GM04503 (cell line): ENCODE results near the gene RSAD2.
"Not testable (repeated sequence)": the region's sequence is repeated elsewhere in the genome, so short reads cannot be mapped to it uniquely, and the experiment has no call there.

ENCODE experiments used
- DNase-seq: peaks from one replicate; pipeline ENCODE4 v3.0.0-alpha.2; 2012; ENCODE audit warnings: low read depth

The RSAD2 gene

DNA sequence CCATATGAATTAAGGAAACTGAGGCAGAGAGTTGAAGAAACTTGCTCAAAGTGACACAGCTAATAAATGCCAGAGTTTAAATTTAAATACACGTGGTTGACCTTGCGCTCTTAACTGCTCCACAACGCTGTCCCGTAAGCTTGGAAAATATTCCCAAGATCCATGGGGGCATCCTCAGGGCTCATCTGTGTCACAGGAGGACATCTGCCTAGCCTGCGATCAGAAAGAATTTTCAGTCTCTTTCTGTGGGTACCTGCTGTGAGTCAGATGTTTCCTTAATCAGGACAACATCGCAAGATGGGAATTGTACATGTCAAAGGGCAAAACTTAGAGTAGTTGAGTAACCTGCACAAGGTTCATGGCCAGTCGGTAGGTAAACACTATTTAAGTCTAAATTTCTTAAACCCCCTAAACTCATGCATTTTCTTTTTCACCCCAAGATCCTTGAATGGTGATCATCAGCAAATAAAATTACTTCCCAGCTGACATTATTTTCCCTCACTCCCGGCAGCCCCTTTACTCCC lies 13.3 kb upstream of the RSAD2 start:
- DNase-seq = no peak

GRCh38 chr2:6864923-6865345 lies 12.6 kb upstream of the RSAD2 start:
- no peak for DNase-seq

DNA sequence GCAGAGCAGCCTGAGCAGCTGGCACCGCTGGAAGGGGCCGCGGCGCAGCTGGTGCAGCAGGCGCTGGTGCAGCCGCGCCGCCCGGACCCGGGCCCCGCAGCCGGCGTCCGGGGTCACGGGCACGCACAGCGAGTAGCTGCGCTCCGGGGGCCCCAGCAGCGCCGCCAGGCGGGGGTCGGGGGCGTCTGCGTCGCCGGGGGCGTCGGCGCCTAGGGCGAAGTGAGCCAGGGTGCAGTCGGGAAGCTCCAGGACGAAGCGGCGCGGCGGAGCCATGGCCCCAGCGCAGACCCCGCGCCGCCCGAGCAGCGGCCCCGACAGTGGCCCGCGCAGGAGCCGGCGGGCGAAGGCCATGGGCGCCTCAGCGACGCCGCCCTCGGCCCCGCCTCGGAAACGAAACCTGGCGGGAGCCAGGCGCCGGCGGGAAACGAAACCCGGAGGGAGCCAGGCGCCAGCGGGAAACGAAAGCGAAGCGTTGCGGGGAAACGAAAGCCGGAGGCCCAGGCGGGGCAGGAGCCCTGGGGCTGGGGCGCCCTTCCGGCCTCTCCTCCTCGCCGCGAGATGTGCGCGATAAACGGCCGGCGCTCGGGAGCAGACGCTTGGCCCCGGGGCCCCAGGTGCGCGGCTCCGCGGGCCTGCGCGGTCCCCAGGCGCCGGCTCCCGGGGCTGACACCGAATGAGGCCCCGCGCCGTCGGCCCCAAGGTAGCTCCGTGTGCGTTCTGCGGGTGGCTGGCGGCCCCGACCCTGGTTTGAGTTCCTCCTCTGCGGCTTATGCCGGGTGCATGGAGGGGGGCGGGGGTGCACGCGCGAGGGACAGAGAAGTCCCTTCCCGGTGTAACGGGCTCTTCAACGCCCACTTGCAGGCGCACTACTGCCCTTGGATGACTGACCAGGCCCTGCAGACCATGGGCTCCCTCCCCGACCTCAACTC lies 12.0 kb upstream of the RSAD2 start, which contains the start of gene CMPK2:
Gene CMPK2, minus strand, starts transcription at position 562 of the 929 bp plus-strand sequence. Its CDS starts 211 bp downstream, at position 351.
- no peak for DNase-seq

DNA sequence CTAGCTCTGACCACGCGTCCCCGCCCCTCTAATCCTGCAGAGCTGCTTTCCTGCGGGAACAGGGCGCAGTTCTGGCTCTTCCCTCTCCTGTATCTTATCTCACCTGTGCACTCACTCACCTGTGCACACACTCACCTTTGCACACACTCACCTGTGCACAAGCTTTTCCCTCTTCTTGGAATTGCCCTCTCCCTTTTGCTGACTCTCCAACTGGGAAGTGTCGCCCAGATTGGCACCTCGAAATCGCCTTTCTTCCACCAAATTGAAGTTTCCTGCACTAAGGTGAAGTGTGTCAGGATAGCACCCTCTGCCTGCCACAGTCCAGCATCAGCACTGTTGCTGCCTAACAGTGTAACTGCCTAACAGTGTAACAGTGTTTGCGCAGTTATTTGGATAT lies 11.3 kb upstream of the RSAD2 start:
- no peak for DNase-seq

DNA sequence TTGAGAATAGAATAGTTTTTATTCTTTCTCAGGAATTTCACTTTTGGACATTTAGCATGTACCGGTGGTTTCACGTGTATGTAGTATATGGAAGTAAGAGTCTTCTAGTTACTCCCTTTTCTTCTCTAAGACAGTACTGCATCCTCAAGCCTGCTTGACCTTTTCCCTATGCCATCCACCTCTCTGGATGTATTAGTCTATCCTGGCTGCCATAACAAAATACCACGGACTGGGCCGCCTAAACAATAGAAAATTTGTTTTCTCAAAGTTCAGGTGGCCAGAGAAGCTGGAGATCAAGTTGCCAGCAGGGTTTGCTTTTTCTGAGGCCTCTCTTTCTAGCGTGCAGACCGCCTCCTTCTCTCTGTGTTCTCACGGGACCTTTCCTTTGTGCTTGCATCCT lies 10.6 kb upstream of the RSAD2 start:
- DNase-seq = no peak

DNA sequence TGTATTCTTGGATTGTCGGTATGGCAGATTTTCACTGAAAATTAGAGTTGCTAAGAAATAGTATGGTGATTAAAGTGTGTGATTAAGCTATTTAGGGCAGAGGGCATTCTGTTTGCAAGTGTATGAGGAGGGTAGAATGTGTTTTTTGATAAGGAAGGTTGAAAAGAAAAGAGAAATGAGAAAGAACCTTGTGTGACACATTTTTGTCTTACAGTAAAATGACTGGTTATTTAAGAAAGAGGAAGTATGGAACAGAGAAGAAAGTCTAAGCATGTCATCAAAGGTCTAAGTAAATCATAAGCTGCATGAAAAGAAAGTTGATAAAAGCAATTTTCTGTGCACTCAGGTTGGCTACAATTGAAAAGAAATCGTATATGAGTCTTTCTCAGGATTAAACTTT lies 5.2 kb upstream of the RSAD2 start:
- no peak for DNase-seq

DNA sequence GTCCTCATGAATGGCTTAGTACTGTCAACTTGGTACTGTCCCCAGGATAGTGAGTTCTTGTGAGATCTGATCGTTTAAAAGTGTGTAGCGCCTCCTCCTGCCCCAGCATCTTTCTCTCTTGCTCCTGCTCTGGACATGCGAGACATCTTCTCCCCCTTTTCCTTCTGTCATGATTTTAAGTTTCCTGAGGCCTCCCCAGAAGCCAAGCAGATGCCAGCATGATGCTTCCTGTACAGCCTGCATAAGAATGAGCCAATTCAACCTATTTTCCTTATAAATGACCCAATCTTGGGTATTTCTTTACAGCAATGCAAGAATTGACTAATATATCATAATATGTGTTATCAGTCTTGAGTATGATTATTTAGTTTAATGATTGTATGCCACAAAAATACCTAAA lies 3.5 kb upstream of the RSAD2 start:
- no peak for DNase-seq

DNA sequence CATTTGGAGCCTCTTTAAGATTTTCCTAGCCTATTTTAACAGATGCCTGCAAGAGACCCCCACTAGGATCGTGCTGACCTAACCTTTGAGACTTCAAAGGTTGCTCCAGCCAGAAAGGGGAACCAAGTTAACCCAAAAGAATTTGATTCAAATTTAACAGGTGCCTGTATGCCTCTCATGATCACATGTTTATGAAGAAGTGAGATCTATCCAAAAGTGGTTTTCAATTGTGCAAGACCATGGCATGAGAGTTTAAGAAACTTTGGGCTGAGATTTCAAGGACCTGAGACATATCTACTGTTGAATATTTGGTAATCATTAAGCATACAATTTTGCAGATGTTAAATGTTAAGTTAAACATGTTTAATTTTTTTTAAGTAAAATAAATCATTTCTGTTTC lies 1.3 kb upstream of the RSAD2 start:
- no peak for DNase-seq

GRCh38 chr2:6878549-6878948 lies 972 bp downstream of the RSAD2 start:
- DNase-seq = no peak

- DNase-seq = no peak
Measured at GRCh38 chr2:6879011-6879410, 1.4 kb downstream of the RSAD2 start.

DNA sequence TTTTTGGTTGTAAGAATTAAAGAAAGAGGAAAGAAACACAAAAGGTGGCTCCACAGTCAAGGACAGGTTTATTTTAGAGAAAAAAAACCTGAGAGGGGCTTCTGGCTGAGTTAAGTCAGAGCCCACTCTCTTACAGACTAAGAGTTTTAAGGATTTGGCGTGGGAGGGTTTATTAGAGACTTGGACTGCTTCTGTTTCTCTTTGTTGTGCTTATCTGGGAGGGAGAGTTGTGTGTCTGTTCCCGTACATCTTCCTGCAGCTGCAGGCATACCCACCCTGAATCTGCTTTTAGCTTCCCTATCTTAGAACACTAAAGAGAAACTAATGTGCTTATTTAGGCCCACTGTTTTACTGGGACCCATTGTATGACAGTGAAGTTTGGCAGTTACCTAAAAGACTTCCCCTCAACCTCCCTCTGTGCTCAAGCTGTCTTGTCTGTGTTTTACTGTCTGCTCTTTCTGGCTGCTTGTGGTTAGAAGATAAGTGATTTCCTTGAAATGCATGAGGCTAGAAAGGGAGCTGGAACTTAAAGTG lies 2.7 kb downstream of the RSAD2 start:
- DNase-seq = no peak

DNA sequence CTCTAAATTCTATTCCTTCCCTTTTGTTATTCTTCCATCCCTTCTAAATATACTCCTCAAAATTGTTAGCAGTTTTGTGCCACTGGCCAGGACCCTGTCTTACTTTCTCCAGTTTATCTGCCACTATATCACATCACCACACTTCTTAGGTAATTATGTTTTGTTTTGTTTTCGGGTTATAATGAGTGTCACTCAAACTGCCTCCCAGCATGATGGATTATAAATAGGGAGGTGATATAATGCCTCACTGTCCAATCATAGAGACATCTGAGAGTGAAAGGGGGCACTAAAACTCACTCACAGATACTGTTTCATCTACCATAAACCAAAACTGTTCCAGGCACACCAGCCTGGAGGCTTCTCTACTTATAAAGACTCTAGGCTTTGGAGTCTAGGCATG lies 3.5 kb downstream of the RSAD2 start:
- no peak for DNase-seq

GRCh38 chr2:6881516-6881915 lies 3.9 kb downstream of the RSAD2 start:
- no peak for DNase-seq

DNA sequence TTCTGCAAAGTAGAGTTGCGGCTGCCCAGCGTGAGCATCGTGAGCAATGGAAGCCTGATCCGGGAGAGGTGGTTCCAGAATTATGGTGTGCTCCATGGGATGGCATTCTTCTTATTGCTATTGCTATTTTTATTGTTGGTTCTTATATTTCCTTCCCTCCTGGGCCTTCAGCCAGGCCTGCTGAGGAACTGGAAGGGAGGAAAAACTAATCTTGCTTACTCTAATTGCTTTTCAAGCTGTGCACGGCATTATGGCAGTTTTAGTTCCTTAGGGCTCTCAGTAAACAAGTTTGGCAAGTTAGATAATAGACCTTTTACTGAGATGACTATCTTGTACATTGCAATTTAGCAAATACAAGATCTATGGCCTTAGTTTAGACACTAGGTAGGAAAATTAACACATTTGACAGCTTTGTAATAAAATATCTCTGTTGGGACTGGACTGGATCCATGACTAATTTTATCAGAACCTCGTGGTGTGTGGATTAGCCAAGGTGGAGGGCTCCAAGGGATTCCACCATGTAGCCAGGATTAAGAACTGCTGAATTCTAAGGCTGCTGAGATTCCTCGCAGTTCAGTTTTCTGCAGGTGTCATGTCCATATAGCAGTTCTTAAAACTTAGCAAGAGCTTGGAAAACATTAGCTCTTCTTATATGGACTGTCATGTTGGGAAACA lies 6.0 kb downstream of the RSAD2 start:
- no peak for DNase-seq

GRCh38 chr2:6885551-6885950 lies 8.0 kb downstream of the RSAD2 start:
- no peak for DNase-seq

GRCh38 chr2:6885968-6886367 lies 8.4 kb downstream of the RSAD2 start:
- no peak for DNase-seq

DNA sequence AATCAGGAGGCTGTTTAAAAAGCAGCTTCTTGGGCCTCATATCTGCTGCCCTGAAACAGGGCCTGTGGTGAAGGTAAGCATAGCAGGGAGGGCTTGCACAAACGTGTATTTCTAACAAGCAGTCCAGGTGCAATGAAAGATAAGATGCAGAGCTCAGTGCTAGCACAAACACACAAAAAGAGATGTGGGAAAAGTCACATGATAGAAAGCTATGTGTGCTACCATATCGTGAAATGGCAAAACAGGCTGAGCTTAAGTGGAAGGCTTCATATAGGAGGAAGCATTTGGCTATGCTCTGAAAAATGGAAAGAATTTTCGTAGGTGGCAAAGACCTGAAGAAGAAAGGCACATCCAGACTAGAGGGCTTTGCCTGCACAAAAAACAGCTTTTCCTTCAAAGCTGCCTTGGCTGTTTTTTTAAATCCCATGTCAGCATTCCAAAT lies 10.2 kb downstream of the RSAD2 start:
- DNase-seq = no peak

GRCh38 chr2:6888724-6889123 lies 11.1 kb downstream of the RSAD2 start:
- no peak for DNase-seq

GRCh38 chr2:6893876-6894482 lies 16.4 kb downstream of the RSAD2 start:
- DNase-seq = no peak

- DNase-seq = no peak
Measured at GRCh38 chr2:6896930-6897759, 19.6 kb downstream of the RSAD2 start.

- DNase-seq = not testable (repeated sequence)
Measured at GRCh38 chr2:6902581-6902980, 25.0 kb downstream of the RSAD2 start.
